Measurements from ENCODE around the gene PSMD3.

The PSMD3 gene

GRCh38 chr17:39960524-39961041 is 20.0 kb upstream of the PSMD3 start:
- H3K4me3 ChIP-seq (ENCODE audit: low read depth, low read length), result no peak overlapping the region
- no peak for TF ChIP-seq CTCF (IDR thresholded peaks at IDR 0.05; ENCODE audit: borderline replicate concordance, insufficient read depth, low read depth, low read length)

DNA sequence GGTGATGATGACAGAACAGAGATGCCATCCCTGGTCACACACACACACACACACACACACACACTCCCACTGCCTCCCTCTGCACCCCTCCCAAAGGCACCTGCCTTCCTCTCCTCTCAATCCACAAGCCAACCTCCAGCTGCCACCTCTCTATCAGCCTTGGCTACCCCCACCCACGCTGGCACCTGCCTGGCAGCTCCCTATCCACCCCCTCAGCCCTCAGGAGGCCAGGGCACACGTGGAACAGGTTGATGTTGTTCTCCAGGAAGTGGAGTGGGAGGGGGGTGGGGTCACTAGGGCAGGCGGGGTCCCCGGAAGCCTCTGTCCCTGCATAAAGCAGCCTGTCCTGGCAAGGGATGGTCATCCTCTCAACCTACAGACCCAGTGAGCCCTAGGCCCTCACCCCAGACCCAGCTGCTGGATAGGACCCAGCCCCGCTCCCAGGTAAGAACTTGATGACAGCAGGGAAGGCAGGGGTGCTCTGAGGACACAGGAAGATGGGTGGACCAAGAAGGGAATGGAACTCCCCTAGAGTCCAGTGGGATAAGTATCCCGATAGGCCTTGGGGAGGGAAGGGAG is 17.9 kb upstream of the PSMD3 start, which contains the start of gene GSDMA:
Gene GSDMA (plus strand): TSS at position 363 of the 579 bp plus-strand sequence. CDS start 2,684 bp downstream, outside the sequence.
- H3K4me3 ChIP-seq (ENCODE audit: low read depth, low read length), result no peak within 1 kb of the TSS
- TF ChIP-seq CTCF (IDR thresholded peaks at IDR 0.05; ENCODE audit: borderline replicate concordance, insufficient read depth, low read depth, low read length), result no peak

GRCh38 chr17:39963829-39964228 is 16.8 kb upstream of the PSMD3 start:
- no peak overlapping the region for H3K4me3 ChIP-seq (ENCODE audit: low read depth, low read length)
- TF ChIP-seq CTCF (IDR thresholded peaks at IDR 0.05; ENCODE audit: borderline replicate concordance, insufficient read depth, low read depth, low read length), result no peak

DNA sequence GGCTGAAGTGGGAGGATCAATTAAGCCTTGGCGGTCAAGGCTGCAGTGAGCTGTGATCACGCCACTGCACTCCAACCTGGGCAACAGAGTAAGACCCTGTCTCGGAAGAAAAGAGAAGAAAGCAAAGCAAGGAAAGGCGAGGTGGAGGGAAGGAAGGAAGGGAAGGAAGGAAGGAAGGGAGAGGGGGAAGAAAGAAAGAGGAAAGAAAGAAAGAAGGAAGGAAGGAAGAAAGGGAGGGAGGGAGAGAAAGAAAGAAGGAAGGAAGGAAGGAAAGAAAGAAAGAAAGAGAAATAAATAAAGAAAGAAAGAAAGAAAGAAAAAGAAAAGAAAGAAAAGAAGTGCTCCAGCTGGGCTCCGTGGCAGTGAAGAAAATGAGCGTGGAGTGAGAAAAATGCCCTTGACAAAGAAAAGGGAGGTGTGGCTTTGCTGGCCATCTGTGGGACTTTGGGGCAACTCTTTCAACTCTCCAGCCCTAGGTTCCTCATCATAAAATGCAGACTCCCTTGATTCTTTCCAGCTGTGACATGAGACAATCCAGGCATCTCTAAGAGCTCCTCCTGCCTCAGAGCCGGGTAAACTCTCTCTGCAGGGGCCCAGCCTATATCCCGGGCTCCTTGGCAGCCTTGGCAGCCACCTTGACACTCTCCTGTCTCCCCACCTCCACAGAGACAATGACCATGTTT is 15.4 kb upstream of the PSMD3 start:
- TF ChIP-seq CTCF (IDR thresholded peaks at IDR 0.05; ENCODE audit: borderline replicate concordance, insufficient read depth, low read depth, low read length), result no peak
- H3K4me3 ChIP-seq (ENCODE audit: low read depth, low read length), result no peak overlapping the region

GRCh38 chr17:39966771-39967170 is 13.8 kb upstream of the PSMD3 start:
- no peak overlapping the region for H3K4me3 ChIP-seq (ENCODE audit: low read depth, low read length)
- TF ChIP-seq CTCF (IDR thresholded peaks at IDR 0.05; ENCODE audit: borderline replicate concordance, insufficient read depth, low read depth, low read length), result no peak

DNA sequence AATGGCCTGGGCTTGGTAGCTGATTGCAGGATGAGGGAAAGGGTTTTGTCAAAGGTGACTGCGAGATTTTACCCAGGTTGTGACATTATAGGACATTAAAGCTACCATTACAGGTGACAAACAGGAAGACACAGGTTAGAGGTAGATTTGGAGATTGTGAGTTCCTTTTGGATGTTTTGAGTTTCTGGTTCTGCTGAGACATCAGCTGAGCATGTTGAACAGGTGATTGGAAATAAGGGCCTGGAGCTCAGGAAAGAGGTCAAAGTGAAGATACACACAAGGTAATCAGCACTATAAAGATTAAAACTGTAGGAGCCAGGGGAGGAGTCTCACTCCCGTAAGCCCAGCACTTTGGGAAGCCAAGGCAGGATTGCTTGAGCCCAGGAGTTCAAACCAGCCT is 11.8 kb upstream of the PSMD3 start:
- no peak for TF ChIP-seq CTCF (IDR thresholded peaks at IDR 0.05; ENCODE audit: borderline replicate concordance, insufficient read depth, low read depth, low read length)
- H3K4me3 ChIP-seq (ENCODE audit: low read depth, low read length), result no peak overlapping the region

DNA sequence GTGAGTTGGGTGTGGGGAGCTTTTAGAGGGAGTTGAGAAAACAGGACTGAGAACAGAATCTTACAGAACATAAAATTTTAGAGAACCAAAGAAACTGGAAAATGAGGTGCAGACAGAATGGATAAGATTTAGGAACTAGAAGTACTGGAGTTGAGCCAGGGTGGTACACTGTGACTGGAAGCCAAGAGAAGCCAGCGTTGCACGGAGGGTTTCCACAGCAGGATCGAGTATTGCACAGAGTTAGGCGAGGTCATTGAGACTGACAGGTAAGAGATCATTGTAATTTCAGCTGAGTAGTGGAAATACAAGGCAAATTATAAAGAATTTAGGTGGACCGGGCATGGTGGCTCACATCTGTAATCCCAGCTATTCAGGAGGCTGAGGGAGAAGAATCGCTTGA is 11.2 kb upstream of the PSMD3 start:
- TF ChIP-seq CTCF (IDR thresholded peaks at IDR 0.05; ENCODE audit: borderline replicate concordance, insufficient read depth, low read depth, low read length), result no peak

More for the DNA sequence above, 11.2 kb upstream of the PSMD3 start:
- no peak overlapping the region for H3K4me3 ChIP-seq (ENCODE audit: low read depth, low read length)

Data from GM12875 (cell line).